ENCODE measurements around the gene KRTAP10-12.

- TF ChIP-seq CTCF (IDR thresholded peaks at IDR 0.05) (no peak), POLR2A (IDR thresholded peaks at IDR 0.05) (no peak)
These were observed 39.1 kb upstream of the KRTAP10-12 start, which contains the start of gene KRTAP12-3 for GRCh38 chr21:44657635-44658540.

Data from esophagus squamous epithelium (tissue), 4 donors.